Spleen (tissue), 11 donors: ENCODE measurements around the gene DCPS. TPM values are rescaled to one million over a fixed set of nuclear protein-coding genes. Genes with fewer than 3 reads are reported as not detected.

ENCODE experiments used
- DNase-seq: peaks from one replicate; pipeline ENCODE4 v3.0.0-alpha.2; 2020
- H3K27ac ChIP-seq, 8 donors: fragments of 200-600 bp; sonication (generic) in 7 of 8; 1 replicate in 4 of 8; 2 replicates in 4 of 8; pipeline versions ENCODE4 v1.5.0 to v1.8.0; 2016 to 2021; ENCODE audit warnings: inconsistent platforms in 4 of 8, mild to moderate bottlenecking in 4 of 8, moderate library complexity in 1 of 8
- H3K27me3 ChIP-seq, 7 donors: fragments of 200-600 bp; sonication (generic) in 6 of 7; replicated peaks in 1 of 7; 1 replicate in 4 of 7; 2 replicates in 3 of 7; pipeline versions ENCODE4 v1.5.0 to v1.8.0; 2016 to 2021; ENCODE audit warnings: inconsistent platforms in 3 of 7, mild to moderate bottlenecking in 1 of 7
- H3K36me3 ChIP-seq, 6 donors: fragments of 200-600 bp; sonication (generic) in 5 of 6; 1 replicate in 4 of 6; 2 replicates in 2 of 6; pipeline versions ENCODE4 v1.5.0 to v1.8.0; 2016 to 2021; ENCODE audit warnings: inconsistent platforms in 2 of 6
- H3K4me1 ChIP-seq, 6 donors: fragments of 200-600 bp; sonication (generic) in 5 of 6; 1 replicate in 3 of 6; 2 replicates in 3 of 6; pipeline versions ENCODE4 v1.5.0 to v1.8.0; 2016 to 2021; ENCODE audit warnings: inconsistent platforms in 3 of 6
- H3K4me3 ChIP-seq, 8 donors: fragments of 200-600 bp; sonication (generic) in 7 of 8; 1 replicate in 4 of 8; 2 replicates in 4 of 8; pipeline versions ENCODE4 v1.5.0 to v1.8.0; 2016 to 2021; ENCODE audit warnings: inconsistent platforms in 4 of 8, mild to moderate bottlenecking in 4 of 8, moderate library complexity in 2 of 8
- H3K9me3 ChIP-seq, 8 donors: fragments of 200-600 bp; sonication (generic) in 7 of 8; 1 replicate in 4 of 8; 2 replicates in 4 of 8; pipeline versions ENCODE4 v1.5.0 to v1.8.0; 2016 to 2021; ENCODE audit warnings: inconsistent platforms in 4 of 8
- CTCF ChIP-seq, 11 experiments: fragments of 200-600 bp in 7 of 11; fragments of 450-650 bp in 4 of 11; sonication (generic) in 4 of 11; IDR thresholded peaks in 8 of 11; conservative IDR thresholded peaks in 3 of 11; 1 replicate in 7 of 11; 2 replicates in 4 of 11; pipeline versions ENCODE4 v1.4.0 to v1.8.0; 2016 to 2021; ENCODE audit warnings: antibody characterized with exemption in 11 of 11, inconsistent platforms in 4 of 11, mild to moderate bottlenecking in 1 of 11
- POLR2A ChIP-seq, 3 donors: fragments of 450-650 bp; IDR thresholded peaks; one replicate each; pipeline ENCODE4 v1.5.1; 2017; ENCODE audit warnings: antibody characterized with exemption in 3 of 3, mild to moderate bottlenecking in 1 of 3
- POLR2AphosphoS5 ChIP-seq, 3 donors: sonication (generic); formaldehyde crosslinking; IDR thresholded peaks; one replicate each; pipeline ENCODE4 v1.5.1; 2017; ENCODE audit warnings: antibody characterized with exemption in 3 of 3
- WGBS, 5 donors: extraction: QIAGEN DNeasy Blood & Tissue Kit in 3 of 5; methylation state at CpG; one replicate each; pipeline versions ENCODE4 v1.1.5 to v1.1.7; 2013 to 2018; 5-methylcytosine and 5-hydroxymethylcytosine counted together
- intact Hi-C: fragments of 100-400 bp; cut with DNase I; formaldehyde crosslinking; loops from one replicate; pipeline ENCODE4 v1.15.0; 2023; ENCODE audit warnings: low total_unique reads
- polyA plus RNA-seq, 3 donors: library from polyadenylated mRNA; stranded (reverse); fragments of 200-250 nt; gene quantifications; one replicate each; pipeline ENCODE4 v1.2.1, GENCODE V29; 2013
- total RNA-seq, 7 donors: library from RNA; depleted of rRNA in 3 of 7; stranded (reverse); fragments of >200 nt in 3 of 7; fragmentation: NEBNext Ultra II Directional in 4 of 7; extraction: Animal tissue kit (Norgen Biotek cat#: 25700) in 4 of 7; gene quantifications; one replicate each; pipeline versions ENCODE4 v1.1.0 to v1.2.1, GENCODE V29; 2016 to 2021
- donor health status: healthy with polysubstance abuse.
- donor health status: DM: no; HTN: no; CAD: no; lungs with moderate emphysema.
- donor health status: DM: no; HTN: no; CAD: no.
- donor health status: Bipolar disorder and iron deficiency.
- donor health status: healthy.
- donor health status: DM: no; HTN: no; CAD: no.
- donor health status: DM: yes; HTN: yes; CAD: no.

Gene DCPS
- total and polyA plus RNA-seq, 10 donors, result 17.4 to 35.2 (median 22.7) TPM

GRCh38 chr11:126311401-126312291, 7.8 kb downstream of the DCPS start:
- Histone ChIP-seq H3K4me3 (no peak overlapping the region), H3K27me3 (no peaks in the 10 kb centered on the region), H3K9me3 (no peaks in the 10 kb centered on the region), H3K4me1 (peaks cover 14 to 83% (median 41%) of the 10 kb centered on the region in 6 donors), H3K27ac (peak overlapping the region in 7 of 8 donors; percentile 37 to 89 (median 79)), H3K36me3 (peaks cover 0 to 78% (median 17%) of the 10 kb centered on the region in 6 donors)
- 52 to 80% (median 69%) methylated on average over 14 of the region's 14 CpGs for WGBS, 5 donors
- no peak for DNase-seq
- intact Hi-C loops, result no loop called here
- TF ChIP-seq POLR2A (IDR thresholded peaks at IDR 0.05), result no peak
- TF ChIP-seq POLR2AphosphoS5 (IDR thresholded peaks at IDR 0.05), result no peak
- TF ChIP-seq CTCF (IDR thresholded peaks at IDR 0.05 in 8 of 11, conservative IDR thresholded peaks at IDR 0.05 in 3 of 11), result peak in 5 of 11 experiments; percentile 5 to 56 (median 40)

GRCh38 chr11:126312961-126313360, 9.1 kb downstream of the DCPS start:
- H3K27ac ChIP-seq, result peak overlapping the region in 2 of 8 donors; percentile 88 to 89
- H3K27me3 ChIP-seq, result no peaks in the 10 kb centered on the region
- H3K4me3 ChIP-seq, result no peak overlapping the region
- WGBS, 5 donors, result 83 to 92% (median 85%) methylated on average over 8 of the region's 8 CpGs
- H3K9me3 ChIP-seq, result no peaks in the 10 kb centered on the region
- TF ChIP-seq POLR2A (IDR thresholded peaks at IDR 0.05), result no peak
- no peak for TF ChIP-seq CTCF (IDR thresholded peaks at IDR 0.05 in 8 of 11, conservative IDR thresholded peaks at IDR 0.05 in 3 of 11)
- no peak for TF ChIP-seq POLR2AphosphoS5 (IDR thresholded peaks at IDR 0.05)
- DNase-seq, result no peak
- H3K36me3 ChIP-seq, result peaks cover 0 to 70% (median 17%) of the 10 kb centered on the region in 6 donors
- peaks cover 19 to 83% (median 45%) of the 10 kb centered on the region in 6 donors for H3K4me1 ChIP-seq
- intact Hi-C loops, result no loop called here

- Histone ChIP-seq H3K27me3 (no peaks in the 10 kb centered on the region), H3K9me3 (no peaks in the 10 kb centered on the region), H3K36me3 (peaks cover 0 to 61% (median 15%) of the 10 kb centered on the region in 6 donors), H3K4me3 (no peak overlapping the region), H3K4me1 (peaks cover 28 to 83% (median 49%) of the 10 kb centered on the region in 6 donors), H3K27ac (peak overlapping the region in 1 of 8 donors; percentile 11)
- peak; percentile 18 for DNase-seq
- TF ChIP-seq POLR2AphosphoS5 (IDR thresholded peaks at IDR 0.05) (no peak), POLR2A (IDR thresholded peaks at IDR 0.05) (no peak), CTCF (IDR thresholded peaks at IDR 0.05 in 8 of 11, conservative IDR thresholded peaks at IDR 0.05 in 3 of 11) (no peak)
- intact Hi-C loops, result no loop called here
- 81 to 92% (median 83%) methylated on average over 5 of the region's 5 CpGs for WGBS, 5 donors
Measured at GRCh38 chr11:126313826-126314225, 10.0 kb downstream of the DCPS start.

- H3K36me3 ChIP-seq, result peaks cover 0 to 41% (median 9%) of the 10 kb centered on the region in 6 donors
- H3K27ac ChIP-seq, result peak overlapping the region; percentile 40 to 85 (median 80)
- no peak overlapping the region for H3K4me3 ChIP-seq
- no peak for DNase-seq
- H3K27me3 ChIP-seq, result no peaks in the 10 kb centered on the region
- H3K9me3 ChIP-seq, result no peaks in the 10 kb centered on the region
- peaks cover 17 to 69% (median 28%) of the 10 kb centered on the region in 6 donors for H3K4me1 ChIP-seq
- intact Hi-C loops, result no loop called here
- no peak for TF ChIP-seq POLR2AphosphoS5 (IDR thresholded peaks at IDR 0.05)
- no peak for TF ChIP-seq POLR2A (IDR thresholded peaks at IDR 0.05)
- TF ChIP-seq CTCF (IDR thresholded peaks at IDR 0.05 in 8 of 11, conservative IDR thresholded peaks at IDR 0.05 in 3 of 11), result no peak
- WGBS, 5 donors, result 5 to 30% (median 17%) methylated on average over 1 of the region's 1 CpG
Measured at GRCh38 chr11:126317432-126317755, 13.5 kb downstream of the DCPS start.
